Non-pigmented ciliary epithelial cell (primary cell): ENCODE results near the gene PSMD11.

Experiments used
- DNase-seq: peaks from one replicate; pipeline ENCODE4 v3.0.0-alpha.2; 2010; ENCODE audit warnings: low read depth

Gene PSMD11

DNA sequence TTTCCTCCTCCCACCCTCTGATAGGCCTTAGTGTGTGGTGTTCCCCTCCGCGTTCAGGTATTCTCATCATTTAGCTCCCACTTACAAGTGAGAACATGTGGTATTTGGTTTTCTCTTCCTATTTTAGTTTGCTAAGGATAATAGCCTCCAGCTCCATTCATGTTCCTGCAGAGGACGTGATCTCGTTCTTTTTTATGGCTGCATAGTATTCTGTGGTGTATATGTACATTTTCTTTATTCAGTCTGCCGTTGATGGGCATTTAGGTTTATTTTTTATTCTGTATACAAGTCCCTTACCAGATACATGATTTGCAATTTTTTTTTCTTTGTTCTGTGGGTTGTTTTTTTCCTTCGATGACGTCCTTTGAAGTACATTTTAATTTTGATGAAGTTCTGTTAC is 23.6 kb downstream of the PSMD11 start:
- no peak for DNase-seq

DNA sequence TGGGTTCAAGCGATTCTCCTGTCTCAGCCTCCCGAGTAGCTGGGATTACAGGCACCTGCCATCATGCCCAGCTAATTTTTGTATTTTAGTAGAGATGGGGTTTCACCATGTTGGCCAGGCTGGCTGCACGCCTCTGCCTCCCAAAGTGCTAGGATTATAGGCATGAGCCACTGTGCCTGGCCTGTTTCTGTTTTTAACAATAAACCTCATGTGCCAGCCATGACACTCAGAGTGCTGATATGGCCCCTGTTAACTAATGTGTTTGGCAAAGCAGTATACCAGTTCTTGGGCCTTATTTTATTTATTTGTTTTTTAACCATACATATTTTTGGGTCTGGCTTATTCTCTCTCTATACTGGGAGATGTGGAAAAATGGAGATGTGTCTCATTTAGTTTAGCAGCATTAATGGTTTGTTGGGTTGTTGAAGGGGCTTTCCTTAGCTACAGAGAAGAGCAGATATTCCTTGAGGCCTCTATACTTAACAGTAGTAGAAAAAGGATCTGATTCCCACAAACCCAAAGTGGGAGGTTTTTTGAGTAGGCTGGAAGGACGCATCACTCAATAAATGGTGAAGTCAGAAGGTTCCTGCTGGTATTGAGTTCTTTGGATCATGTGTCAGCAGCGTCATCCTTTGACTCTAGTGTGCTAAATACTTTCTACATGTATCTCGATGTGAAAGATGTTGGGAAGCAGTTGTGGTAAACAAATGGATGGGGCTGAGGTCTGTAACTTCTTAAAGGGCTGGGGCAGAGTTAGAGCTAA is 26.3 kb downstream of the PSMD11 start:
- DNase-seq, result no peak

DNA sequence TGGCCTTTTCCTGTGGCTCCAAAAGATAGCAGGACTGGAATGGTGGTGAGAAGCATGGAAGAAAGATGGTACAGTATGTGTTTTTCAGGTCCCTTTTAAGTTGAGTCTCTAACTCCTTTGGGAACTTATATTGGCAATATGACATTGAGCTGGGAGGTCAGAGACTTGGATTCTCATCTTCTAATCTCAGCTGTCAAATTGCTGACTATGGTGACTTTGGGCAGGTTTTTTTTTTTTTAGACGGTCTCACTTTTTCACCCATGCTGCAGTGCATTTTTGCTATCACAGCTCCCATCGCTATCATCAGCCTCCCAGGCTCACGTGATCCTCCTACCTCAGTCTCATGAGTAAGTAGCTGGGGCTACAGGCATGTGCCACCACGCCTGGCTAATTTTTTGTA is 27.3 kb downstream of the PSMD11 start:
- no peak for DNase-seq

DNA sequence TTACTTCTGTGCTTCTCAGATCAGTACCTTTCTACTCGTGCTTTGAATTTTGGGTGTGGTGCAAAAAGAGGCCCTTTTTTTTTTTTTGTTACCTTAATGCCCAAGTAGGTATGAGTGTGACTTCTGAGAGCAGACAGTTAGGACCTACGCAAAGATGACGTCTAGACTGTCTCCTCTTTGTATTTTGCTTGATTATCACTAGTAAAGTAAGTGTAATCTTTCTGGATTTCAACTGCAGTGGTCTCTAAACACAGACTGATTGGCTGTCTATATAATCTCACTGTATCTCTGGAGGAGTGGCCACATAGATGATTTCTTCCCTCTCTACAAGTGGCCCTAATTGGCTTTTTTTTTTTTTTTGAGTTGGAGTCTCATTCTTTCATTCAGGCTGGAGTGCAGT is 30.9 kb downstream of the PSMD11 start:
- DNase-seq, result no peak

DNA sequence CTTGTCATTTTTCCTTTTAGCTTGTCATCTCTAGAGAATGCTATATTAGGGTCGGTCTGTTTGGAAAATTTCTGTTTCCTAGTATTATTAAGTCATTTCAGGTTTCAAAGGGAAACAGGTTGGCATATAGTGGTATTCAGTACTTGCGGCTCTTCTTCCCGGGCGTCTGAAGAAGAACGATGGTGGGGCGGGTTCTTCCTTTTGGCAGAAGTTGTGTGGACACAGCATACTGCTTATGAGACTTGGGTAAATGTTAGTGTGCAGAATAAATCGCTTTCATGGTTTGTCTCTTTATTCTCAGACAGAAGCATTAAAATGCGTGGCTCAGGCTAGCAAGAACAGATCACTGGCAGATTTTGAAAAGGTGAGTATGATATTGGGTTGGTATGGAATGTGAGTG is 32.9 kb downstream of the PSMD11 start:
- DNase-seq, result no peak

DNA sequence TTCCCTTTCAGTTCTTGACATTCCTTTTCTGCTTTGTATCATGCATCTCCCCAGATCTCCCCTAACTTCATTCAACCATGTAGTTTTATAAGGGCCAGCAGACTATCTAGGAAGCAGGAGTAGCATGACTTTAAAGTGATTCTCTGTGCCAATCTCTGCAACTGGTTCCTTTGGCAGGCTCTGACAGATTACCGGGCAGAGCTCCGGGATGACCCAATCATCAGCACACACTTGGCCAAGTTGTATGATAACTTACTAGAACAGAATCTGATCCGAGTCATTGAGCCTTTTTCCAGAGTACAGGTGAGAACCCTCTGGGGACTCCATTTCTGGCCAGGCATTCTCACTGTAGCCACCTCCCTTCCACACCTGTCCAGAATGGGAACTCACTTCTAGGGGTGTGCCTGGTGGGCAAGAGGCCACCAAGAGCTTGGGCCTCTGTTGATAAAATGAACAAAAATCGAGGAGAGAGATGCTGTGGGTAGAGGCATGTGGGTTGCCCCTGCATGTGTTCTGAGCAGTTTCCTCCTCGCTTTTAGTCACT is 34.8 kb downstream of the PSMD11 start:
- DNase-seq, result no peak

DNA sequence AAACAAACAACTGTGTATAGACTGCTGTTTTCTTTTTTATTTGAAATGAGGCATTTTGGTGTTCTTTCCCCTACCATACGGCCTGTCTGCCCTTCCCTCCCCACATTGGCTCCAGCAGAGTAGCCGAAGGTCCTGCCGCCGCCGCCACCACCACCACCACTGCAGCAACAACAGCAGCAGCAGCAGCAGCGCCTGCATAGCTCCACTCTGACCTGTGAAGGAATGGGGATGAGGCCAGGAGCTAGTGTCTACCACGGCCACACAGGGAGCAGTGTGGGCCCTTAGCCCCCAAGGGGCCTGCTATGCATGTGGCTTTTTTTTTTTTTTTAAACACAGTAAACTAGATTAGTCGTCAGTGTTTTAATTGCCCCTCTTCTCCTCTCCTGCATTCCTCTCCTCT is 36.9 kb downstream of the PSMD11 start:
- DNase-seq, result no peak

DNA sequence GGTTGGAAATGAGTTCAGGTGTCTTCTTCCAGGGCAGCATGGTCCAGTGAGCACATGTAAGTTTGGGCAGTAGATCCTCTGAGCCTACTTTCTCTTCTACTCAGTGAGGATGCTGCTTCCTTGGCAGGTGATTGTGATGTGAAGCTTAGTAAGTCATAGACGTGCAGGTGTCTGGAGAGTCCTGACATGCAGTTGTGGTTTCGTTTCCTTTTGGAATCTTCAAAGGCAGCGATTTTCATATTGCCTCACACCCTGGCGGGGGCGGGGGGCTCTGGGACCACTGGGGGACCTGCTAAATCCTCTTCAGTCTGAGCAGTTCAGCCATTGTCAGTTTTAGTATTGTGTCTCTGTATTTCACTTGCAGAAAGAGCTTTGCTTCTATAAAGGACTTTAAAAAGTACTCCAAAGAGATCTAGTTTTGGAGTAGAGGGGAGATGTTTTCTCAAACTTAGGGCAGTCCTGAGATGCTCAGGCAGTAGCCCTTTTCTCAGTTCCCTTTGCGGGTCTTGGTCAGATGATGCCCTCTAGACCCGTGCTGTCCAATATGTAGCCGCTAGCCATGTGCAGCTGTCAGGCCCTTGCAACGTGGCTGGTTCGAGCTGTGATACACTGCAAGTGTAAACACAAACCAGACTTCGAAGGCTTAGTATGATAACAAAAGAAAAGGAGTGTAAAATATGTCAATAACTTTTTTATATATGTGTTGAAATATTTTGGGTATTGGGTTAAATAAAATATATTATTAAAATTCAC is 38.4 kb downstream of the PSMD11 start:
- no peak for DNase-seq

DNA sequence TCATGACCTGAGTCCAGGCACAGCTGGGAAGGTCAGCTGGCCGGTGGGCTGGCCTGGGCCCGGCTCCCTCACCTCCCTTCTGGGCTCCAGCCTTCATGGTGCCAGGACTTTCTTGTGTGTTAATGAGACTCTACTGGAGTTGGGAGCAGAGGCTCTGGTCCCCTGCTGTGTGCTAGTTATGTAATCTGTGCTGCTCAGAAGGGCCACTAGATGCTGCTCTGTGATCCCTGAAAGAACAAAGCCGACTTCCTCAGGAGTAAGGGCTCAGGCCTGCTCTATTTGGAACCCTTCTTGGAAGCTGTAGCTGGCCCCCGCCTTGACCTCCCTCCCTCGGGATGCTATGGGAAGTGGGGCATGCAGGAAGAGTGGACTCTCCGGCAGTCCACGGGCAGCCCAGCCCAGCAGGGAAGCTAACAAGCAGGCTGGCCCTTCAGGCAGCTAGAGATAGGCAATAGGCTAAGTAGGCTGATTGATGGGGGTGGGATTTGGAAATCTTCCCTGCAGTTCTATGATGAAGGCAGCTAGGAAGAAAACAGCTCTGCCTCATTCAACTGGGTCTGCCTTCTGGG is 39.2 kb downstream of the PSMD11 start:
- peak; percentile 36 for DNase-seq

DNA sequence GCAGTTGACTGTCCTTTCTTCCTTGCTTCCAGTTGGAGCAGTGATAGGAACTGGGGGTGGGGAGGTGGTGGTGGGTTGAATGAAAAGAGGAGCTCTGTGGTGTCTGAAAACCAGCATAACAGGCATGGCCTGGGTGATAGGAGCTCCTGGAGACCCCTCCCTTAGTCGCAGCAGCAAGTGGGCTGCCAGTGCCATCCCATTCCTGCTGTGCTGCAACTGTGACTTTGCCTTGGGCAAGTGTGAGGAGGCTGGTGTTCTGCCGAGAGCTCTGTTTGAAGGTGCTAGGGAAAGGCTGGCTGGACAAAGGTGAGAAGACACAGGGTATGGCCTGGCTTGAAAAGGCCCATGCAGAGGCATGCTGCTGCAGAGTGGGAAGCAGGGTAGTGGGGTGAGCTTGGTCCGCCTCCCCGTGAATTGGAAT is 39.7 kb downstream of the PSMD11 start:
- no peak for DNase-seq

DNA sequence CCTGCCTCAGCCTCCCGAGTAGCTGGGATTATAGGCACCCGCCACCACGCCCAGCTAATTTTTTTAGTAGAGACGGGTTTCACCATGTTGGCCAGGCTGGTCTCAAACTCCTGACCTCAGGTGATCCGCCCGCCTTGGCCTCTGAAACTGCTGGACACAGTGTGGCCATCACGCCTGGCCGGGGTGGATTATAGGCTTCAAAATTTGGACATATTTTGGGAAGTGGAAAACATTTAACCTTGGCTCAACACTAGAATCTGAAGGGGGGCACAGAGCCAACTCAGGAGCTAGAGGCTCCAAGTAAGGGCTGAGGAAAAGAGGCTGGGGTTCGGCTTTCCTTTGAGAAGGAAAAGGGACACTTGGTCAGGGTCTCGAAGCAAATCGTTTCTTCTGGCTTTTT is 40.3 kb downstream of the PSMD11 start:
- no peak for DNase-seq

DNA sequence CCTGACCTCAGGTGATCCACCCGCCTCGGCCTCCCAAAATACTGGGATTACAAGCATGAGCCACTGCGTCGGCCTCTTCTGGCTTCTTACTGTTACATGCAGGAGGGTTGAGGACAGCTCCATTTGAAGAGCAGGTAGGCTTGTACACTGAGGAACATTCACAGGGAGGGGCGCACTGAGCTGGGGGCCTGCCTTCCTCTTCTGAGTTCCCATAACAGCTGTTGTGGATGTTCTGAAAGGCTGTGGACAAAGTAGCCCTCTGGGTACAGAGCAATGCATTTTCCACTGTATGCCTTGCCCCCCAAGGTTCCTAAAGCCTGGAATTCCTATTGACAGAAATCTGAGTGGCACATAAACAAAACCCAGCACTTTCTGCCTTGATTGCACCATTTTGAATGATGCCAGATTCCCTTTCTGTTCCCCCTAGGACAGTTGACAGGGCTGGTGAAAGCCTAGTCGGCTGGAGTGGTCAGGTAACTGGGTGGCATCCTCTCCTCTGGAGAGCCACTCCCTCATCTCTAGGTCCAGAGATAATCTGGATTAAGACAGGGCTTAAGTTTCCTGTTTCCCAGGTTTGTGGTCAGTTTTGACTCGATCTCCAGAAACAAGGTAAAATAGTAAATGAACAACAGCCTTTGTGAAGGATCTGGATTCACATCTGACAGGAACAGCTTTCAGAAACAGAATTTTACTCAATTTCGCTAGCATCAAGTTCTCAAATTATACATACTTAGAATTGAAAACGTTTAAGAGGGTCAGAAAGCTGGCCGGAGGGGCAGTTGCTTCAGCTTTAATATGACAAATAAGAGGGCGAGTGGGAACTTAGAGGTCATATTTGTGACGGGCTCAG is 41.2 kb downstream of the PSMD11 start:
- no peak for DNase-seq

DNA sequence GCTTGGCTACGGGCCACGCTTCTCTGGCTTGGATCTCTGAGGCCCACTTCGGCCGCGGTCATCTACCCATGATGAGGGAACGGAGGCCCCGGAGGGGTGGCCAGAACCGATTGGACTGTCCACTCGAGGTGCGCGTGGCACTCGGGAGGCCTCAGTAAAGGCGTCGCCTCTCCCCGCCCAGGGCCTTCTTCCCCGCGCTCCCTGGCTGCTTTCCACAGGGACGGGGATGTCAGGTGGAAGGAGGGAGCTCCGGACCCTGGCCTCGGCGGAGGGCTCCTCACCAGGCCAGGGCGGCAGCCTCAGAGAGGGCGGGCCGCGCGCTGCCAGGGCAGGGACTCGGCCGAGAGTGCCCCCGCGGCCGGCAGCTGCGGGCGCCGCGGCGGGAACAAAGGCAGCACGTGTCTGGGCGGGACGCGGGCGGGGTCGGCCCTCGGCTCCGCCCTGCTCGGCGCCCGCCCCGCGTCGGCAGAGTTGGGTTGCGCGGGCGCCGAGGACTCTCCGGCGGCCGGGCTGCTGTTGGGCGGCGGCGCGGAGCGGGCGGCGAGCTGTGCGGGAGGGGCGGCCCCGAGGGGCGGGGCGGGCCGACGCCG is 41.9 kb downstream of the PSMD11 start:
- no peak for DNase-seq

DNA sequence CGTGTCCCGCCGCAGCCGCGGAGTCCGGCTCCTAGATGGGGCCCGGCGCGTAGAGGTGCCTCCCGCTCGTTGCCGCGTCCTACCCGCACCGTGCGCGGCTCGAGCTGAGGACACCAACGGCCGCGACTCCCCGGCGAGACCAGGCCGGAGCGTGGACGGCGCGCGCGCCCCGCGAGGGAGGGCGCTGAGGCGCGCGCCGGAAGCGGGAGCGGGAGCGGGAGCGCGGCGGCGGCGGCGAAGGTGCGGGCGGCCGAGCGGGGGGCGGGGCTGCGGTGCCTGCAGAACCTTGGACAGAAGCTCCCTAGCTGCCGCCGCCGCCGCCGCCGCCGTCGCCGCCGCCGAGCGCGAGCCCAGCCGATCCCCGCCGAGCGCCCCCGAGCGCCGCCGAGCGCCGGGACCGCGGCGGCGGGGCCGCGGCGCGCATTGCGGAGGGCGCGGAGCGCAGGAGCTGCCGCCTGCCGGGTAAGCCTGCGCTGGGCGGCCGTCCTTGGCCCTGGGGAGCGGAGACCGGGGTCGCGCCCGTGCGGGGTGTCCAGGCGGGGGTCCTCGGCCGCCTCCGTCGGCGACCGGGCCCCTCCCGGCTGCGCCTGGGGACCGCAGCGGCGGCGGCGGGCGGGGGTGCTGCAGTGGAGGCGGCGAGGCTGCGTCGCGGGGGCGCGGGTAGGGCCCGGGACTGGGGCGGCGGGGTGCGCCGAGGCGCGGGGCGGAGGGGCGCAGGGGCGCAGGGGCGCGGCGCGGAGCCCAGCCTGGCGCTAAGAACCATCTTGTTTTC is 42.6 kb downstream of the PSMD11 start, which contains the start of gene CDK5R1:
CDK5R1 (plus strand) TSS at position 293 of the 772 bp plus-strand sequence. CDS start 628 bp downstream, outside the sequence.
- no peak for DNase-seq

DNA sequence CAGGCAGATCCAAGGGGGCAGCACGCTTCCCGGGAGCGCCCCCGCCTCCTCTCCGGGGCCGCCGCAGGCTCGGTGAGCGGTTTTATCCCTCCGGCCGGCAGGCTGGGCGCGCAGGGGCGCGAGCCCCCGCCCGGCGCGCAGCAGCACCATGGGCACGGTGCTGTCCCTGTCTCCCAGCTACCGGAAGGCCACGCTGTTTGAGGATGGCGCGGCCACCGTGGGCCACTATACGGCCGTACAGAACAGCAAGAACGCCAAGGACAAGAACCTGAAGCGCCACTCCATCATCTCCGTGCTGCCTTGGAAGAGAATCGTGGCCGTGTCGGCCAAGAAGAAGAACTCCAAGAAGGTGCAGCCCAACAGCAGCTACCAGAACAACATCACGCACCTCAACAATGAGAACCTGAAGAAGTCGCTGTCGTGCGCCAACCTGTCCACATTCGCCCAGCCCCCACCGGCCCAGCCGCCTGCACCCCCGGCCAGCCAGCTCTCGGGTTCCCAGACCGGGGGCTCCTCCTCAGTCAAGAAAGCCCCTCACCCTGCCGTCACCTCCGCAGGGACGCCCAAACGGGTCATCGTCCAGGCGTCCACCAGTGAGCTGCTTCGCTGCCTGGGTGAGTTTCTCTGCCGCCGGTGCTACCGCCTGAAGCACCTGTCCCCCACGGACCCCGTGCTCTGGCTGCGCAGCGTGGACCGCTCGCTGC is 43.3 kb downstream of the PSMD11 start:
- no peak for DNase-seq

DNA sequence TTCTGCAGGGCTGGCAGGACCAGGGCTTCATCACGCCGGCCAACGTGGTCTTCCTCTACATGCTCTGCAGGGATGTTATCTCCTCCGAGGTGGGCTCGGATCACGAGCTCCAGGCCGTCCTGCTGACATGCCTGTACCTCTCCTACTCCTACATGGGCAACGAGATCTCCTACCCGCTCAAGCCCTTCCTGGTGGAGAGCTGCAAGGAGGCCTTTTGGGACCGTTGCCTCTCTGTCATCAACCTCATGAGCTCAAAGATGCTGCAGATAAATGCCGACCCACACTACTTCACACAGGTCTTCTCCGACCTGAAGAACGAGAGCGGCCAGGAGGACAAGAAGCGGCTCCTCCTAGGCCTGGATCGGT is 43.9 kb downstream of the PSMD11 start:
- no peak for DNase-seq

DNA sequence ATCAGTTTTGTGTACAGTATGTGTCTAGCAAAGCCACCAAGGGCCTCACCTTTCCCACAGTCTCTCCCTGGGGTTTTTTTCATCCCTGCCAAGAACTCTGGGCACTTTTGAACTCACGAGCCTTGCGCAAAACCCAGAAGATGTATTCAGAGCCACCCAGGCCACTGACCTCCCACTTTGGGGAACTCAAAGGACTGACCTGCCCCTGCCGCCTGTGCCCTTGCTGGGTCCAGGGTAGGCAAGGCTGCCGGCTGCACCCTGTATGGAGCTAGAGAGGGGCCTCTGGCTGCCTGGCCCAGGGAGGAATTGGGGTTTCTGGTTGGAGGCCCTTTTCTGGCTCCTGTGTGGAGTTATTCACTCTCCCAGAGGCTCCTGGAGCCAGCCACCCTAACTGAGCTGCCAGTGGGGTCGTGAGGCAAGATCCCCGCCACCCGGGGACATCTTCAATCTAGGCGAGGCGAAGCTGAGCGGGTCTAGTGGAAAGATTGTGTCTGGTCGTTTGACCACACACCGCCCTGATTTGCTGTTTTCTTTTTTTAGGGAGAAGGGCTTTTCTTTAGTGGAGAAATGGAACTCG is 44.4 kb downstream of the PSMD11 start:
- DNase-seq, result no peak

DNA sequence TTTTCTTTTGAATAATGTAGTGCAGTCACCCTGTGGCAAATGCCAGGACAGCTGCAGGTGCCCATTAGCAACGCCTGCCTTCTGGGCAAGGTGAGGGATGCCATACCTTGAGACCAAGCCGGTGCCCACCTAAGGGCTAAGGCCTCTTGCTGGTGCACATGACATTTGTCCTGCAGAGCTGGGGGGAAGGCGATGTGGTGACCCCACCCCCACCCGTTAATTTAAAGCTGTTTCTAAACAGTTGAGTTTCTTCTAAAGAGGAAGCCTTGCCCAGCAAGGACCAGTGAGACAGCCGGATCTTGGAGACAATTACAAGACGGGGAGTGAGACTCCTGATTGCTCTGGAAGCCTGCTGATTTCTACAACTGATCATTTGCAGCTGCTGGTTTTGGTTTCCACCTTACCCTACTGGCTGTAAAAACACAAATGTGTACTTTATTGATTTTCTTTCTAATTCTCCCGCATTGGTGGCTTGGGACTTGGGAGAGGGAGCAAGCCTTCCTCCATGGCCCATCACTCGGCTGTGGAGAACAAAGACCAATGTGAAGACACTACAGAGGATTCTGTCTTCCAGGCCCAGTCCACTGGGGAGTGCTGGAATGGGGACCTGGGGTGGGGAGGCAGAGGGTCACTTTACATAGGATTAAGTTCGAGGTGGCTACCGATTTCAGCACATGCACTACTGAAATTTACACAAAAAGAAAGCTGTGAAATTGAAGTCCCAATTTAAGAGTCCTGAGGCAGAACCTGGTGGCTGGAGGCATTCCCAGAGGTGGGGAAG is 45.2 kb downstream of the PSMD11 start:
- DNase-seq, result no peak

DNA sequence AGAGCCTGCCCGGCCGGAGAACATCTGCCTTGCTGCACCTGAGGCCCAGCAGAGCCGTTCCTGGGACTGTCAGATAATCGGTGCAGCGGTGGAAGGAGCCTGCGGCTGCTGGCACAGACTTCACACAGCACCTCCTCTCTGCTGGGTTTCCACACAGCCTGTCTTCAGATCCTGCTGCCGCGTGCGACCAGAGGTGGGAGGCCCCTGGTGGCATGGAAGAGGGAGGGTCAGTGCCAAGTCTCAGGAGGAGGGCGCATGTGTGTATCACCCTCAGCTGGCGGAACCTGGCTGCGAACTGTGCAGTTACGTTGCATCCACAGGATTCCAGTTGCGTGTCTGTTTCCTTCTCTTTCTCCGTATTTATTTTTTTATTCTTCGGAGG is 45.8 kb downstream of the PSMD11 start:
- no peak for DNase-seq
